ENCODE measurements around the gene IKZF1. TPM values are rescaled to one million over a fixed set of nuclear protein-coding genes. Genes with fewer than 3 reads are reported as not detected.

IKZF1 gene
- total RNA-seq, 1 experiment from 2014 or later: 2.3 TPM

DNA sequence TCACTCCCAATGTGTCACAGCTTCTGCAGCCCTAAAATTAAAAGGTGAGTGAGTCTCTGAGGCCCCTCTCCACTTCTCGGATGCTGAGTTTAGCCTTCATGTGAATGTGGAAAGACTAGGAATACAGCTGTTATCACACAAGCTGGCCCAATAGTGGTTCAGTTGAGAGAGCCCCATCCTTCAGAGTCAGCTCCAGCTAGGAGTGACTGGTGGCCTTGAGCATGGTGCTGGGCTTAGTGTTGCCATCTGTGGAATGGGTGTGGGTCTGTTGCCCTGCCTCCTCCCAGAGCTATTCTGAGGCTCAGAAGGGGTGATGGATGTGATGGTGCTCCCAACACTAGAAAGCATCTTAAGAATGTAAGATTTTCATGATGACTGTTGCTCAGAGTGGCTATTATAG lies 89.8 kb downstream of the IKZF1 start:
- ATAC-seq: no peak
- 0 out of 2 replicates have a peak, but pooled peaks cover 9% of the 10 kb centered on the region for H3K4me1 Mint-ChIP-seq
- H3K27ac Mint-ChIP-seq: no peak overlapping the region
- TF ChIP-seq, protein P1, sequence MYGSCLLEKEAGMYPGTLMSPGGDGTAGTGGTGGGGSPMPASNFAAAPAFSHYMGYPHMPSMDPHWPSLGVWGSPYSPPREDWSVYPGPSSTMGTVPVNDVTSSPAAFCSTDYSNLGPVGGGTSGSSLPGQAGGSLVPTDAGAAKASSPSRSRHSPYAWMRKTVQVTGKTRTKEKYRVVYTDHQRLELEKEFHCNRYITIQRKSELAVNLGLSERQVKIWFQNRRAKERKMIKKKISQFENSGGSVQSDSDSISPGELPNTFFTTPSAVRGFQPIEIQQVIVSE (CRISPR knock-in tag; IDR thresholded peaks at IDR 0.05; ENCODE audit: borderline replicate concordance): no peak
- TF ChIP-seq MXD4 (CRISPR knock-in tag; IDR thresholded peaks at IDR 0.05; ENCODE audit: borderline replicate concordance) (no peak), RELA (CRISPR knock-in tag; IDR thresholded peaks at IDR 0.05; ENCODE audit: borderline replicate concordance) (no peak)
- H3K4me3 Mint-ChIP-seq: no peak overlapping the region
- ChIA-PET POLR2A (no interaction called here), CTCF (interaction anchor here (1.0 to 1.1 kb wide), 2 partner anchors 12 to 189 kb away, joined by 3 read pairs; no protein-coding TSS in a partner anchor)
- no peaks in the 10 kb centered on the region for H3K36me3 Mint-ChIP-seq
- no peak for DNase-seq (ENCODE audit: low spot score)
- H3K27me3 Mint-ChIP-seq (ENCODE audit: low read depth): no peaks in the 10 kb centered on the region
- no peaks in the 10 kb centered on the region for H3K9me3 Mint-ChIP-seq

- Mint-ChIP-seq H3K4me3 (no peak overlapping the region), H3K27me3 (ENCODE audit: low read depth) (peaks cover 6% of the 10 kb centered on the region), H3K9me3 (no peaks in the 10 kb centered on the region), H3K36me3 (no peaks in the 10 kb centered on the region), H3K27ac (no peak overlapping the region), H3K4me1 (0 out of 2 replicates have a peak, but pooled peaks cover 9% of the 10 kb centered on the region)
- TF ChIP-seq ELF4 (CRISPR knock-in tag; IDR thresholded peaks at IDR 0.05; ENCODE audit: low read depth) (no peak), FOXP1 (CRISPR knock-in tag; IDR thresholded peaks at IDR 0.05; ENCODE audit: borderline replicate concordance) (no peak), MXD4 (CRISPR knock-in tag; IDR thresholded peaks at IDR 0.05; ENCODE audit: borderline replicate concordance) (no peak)
- ATAC-seq: no peak
- CTCF ChIA-PET: no interaction called here
- no peak for DNase-seq (ENCODE audit: low spot score)
- POLR2A ChIA-PET: no interaction called here
These were observed 92.3 kb downstream of the IKZF1 start for GRCh38 chr7:50396856-50397255.

DNA sequence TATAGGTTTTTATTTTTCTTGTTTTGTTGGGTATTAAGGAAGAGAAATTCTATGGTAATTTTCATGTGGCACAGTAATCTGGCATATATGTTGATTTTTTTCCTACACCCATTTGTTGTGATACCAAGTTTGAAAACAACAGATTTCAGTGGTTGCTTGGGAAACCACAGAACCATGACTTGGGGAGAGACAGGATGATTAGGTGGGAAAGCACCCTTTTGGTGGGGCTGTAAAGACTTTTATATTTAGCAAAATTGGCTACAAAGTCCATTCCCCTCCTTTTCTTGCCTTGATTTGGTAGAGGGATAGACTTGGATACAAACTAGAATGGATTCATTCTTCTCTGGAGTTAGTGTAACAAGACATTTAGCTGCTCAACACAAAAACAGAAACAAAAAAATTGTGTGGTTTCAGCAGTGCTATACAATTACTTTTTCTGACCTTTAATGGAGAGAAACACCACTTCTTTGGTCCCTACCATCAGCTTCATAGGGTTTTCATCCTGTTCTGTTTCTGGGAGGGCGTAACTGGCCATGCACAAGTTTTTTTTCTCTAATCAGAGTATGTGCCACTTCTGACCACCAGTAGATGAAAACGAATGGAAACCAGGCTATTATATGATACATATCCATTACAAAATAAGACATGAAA lies 92.9 kb downstream of the IKZF1 start:
- no peak overlapping the region for H3K27ac Mint-ChIP-seq
- CTCF ChIA-PET: no interaction called here
- DNase-seq (ENCODE audit: low spot score): no peak

More for the DNA sequence above, 92.9 kb downstream of the IKZF1 start:
- no peak for ATAC-seq
- peaks cover 6% of the 10 kb centered on the region for H3K27me3 Mint-ChIP-seq (ENCODE audit: low read depth)
- POLR2A ChIA-PET: no interaction called here
- H3K4me3 Mint-ChIP-seq: no peak overlapping the region
- no peak for TF ChIP-seq FOXK1 (CRISPR knock-in tag; IDR thresholded peaks at IDR 0.05)
- TF ChIP-seq NR2C2 (CRISPR knock-in tag; IDR thresholded peaks at IDR 0.05): no peak
- TF ChIP-seq ATF2 (CRISPR knock-in tag; IDR thresholded peaks at IDR 0.05; ENCODE audit: borderline replicate concordance, low read depth): no peak
- no peak for TF ChIP-seq HMGA2 (CRISPR knock-in tag; IDR thresholded peaks at IDR 0.05)
- no peak for TF ChIP-seq ATF6 (CRISPR knock-in tag; IDR thresholded peaks at IDR 0.05)
- TF ChIP-seq, protein P2, sequence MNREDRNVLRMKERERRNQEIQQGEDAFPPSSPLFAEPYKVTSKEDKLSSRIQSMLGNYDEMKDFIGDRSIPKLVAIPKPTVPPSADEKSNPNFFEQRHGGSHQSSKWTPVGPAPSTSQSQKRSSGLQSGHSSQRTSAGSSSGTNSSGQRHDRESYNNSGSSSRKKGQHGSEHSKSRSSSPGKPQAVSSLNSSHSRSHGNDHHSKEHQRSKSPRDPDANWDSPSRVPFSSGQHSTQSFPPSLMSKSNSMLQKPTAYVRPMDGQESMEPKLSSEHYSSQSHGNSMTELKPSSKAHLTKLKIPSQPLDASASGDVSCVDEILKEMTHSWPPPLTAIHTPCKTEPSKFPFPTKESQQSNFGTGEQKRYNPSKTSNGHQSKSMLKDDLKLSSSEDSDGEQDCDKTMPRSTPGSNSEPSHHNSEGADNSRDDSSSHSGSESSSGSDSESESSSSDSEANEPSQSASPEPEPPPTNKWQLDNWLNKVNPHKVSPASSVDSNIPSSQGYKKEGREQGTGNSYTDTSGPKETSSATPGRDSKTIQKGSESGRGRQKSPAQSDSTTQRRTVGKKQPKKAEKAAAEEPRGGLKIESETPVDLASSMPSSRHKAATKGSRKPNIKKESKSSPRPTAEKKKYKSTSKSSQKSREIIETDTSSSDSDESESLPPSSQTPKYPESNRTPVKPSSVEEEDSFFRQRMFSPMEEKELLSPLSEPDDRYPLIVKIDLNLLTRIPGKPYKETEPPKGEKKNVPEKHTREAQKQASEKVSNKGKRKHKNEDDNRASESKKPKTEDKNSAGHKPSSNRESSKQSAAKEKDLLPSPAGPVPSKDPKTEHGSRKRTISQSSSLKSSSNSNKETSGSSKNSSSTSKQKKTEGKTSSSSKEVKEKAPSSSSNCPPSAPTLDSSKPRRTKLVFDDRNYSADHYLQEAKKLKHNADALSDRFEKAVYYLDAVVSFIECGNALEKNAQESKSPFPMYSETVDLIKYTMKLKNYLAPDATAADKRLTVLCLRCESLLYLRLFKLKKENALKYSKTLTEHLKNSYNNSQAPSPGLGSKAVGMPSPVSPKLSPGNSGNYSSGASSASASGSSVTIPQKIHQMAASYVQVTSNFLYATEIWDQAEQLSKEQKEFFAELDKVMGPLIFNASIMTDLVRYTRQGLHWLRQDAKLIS (CRISPR knock-in tag; IDR thresholded peaks at IDR 0.05; ENCODE audit: borderline replicate concordance): no peak
- no peak for TF ChIP-seq ZNF512 (CRISPR knock-in tag; IDR thresholded peaks at IDR 0.05; ENCODE audit: borderline replicate concordance)
- TF ChIP-seq TEAD1 (CRISPR knock-in tag; IDR thresholded peaks at IDR 0.05): no peak
- no peak for TF ChIP-seq TP53 (CRISPR knock-in tag; IDR thresholded peaks at IDR 0.05)
- no peak for TF ChIP-seq ESRRA (CRISPR knock-in tag; IDR thresholded peaks at IDR 0.05; ENCODE audit: borderline replicate concordance)
- TF ChIP-seq, protein P3, sequence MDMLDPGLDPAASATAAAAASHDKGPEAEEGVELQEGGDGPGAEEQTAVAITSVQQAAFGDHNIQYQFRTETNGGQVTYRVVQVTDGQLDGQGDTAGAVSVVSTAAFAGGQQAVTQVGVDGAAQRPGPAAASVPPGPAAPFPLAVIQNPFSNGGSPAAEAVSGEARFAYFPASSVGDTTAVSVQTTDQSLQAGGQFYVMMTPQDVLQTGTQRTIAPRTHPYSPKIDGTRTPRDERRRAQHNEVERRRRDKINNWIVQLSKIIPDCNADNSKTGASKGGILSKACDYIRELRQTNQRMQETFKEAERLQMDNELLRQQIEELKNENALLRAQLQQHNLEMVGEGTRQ (CRISPR knock-in tag; IDR thresholded peaks at IDR 0.05): no peak
- TF ChIP-seq SMAD3 (CRISPR knock-in tag; IDR thresholded peaks at IDR 0.05; ENCODE audit: borderline replicate concordance): no peak
- TF ChIP-seq, protein P4, sequence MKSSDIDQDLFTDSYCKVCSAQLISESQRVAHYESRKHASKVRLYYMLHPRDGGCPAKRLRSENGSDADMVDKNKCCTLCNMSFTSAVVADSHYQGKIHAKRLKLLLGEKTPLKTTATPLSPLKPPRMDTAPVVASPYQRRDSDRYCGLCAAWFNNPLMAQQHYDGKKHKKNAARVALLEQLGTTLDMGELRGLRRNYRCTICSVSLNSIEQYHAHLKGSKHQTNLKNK (CRISPR knock-in tag; IDR thresholded peaks at IDR 0.05): no peak
- no peaks in the 10 kb centered on the region for H3K36me3 Mint-ChIP-seq
- no peaks in the 10 kb centered on the region for H3K9me3 Mint-ChIP-seq
- H3K4me1 Mint-ChIP-seq: 0 out of 2 replicates have a peak, but pooled peaks cover 9% of the 10 kb centered on the region

All from WTC11 (cell line).